ENCODE data around the gene ARR3.
"Not testable (repeated sequence)": the region's sequence is repeated elsewhere in the genome, so short reads cannot be mapped to it uniquely, and the experiment has no call there.

Gene ARR3

GRCh38 chrX:70268034-70268433 is at the start of gene ARR3:
ARR3 (plus strand) TSS chrX:70268334; CDS start chrX:70269386, 1,052 bp downstream.
- DNase-seq (ENCODE audit: low read depth in 2 of 2) = no peak

GRCh38 chrX:70219938-70220764 is 48.0 kb upstream of the ARR3 start:
- DNase-seq (ENCODE audit: low read depth in 2 of 2) = no peak

- no peak for DNase-seq (ENCODE audit: low read depth in 2 of 2)
These were observed 42.1 kb upstream of the ARR3 start for GRCh38 chrX:70226048-70226447.

- no peak for DNase-seq (ENCODE audit: low read depth in 2 of 2)
These were observed 41.4 kb upstream of the ARR3 start for GRCh38 chrX:70226687-70227086.

GRCh38 chrX:70231666-70232065 is 36.5 kb upstream of the ARR3 start:
- DNase-seq (ENCODE audit: low read depth in 2 of 2) = no peak

GRCh38 chrX:70234355-70234754 is 33.8 kb upstream of the ARR3 start, which contains the start of gene AWAT1:
AWAT1 (plus strand) TSS chrX:70234655; CDS start chrX:70234696, 41 bp downstream.
- DNase-seq (ENCODE audit: low read depth in 2 of 2) = no peak

- no peak for DNase-seq (ENCODE audit: low read depth in 2 of 2)
These were observed 27.4 kb upstream of the ARR3 start for GRCh38 chrX:70240751-70241150.

GRCh38 chrX:70241501-70241900 is 26.6 kb upstream of the ARR3 start:
- DNase-seq (ENCODE audit: low read depth in 2 of 2) = no peak

- DNase-seq (ENCODE audit: low read depth in 2 of 2) = not testable (repeated sequence)
These were observed 24.5 kb upstream of the ARR3 start for GRCh38 chrX:70243601-70244000.

GRCh38 chrX:70244881-70245280 is 23.3 kb upstream of the ARR3 start:
- DNase-seq (ENCODE audit: low read depth in 2 of 2) = no peak

GRCh38 chrX:70247252-70247651 is 20.9 kb upstream of the ARR3 start:
- DNase-seq (ENCODE audit: low read depth in 2 of 2) = no peak

- no peak for DNase-seq (ENCODE audit: low read depth in 2 of 2)
These were observed 15.6 kb upstream of the ARR3 start for GRCh38 chrX:70252491-70252890.

GRCh38 chrX:70253377-70254062 is 14.6 kb upstream of the ARR3 start:
- DNase-seq (ENCODE audit: low read depth in 2 of 2) = no peak

- no peak for DNase-seq (ENCODE audit: low read depth in 2 of 2)
These were observed 14.1 kb upstream of the ARR3 start for GRCh38 chrX:70254063-70254400.

GRCh38 chrX:70254909-70255308 is 13.2 kb upstream of the ARR3 start:
- DNase-seq (ENCODE audit: low read depth in 2 of 2) = no peak

- no peak for DNase-seq (ENCODE audit: low read depth in 2 of 2)
These were observed 12.7 kb upstream of the ARR3 start for GRCh38 chrX:70255452-70255851.

GRCh38 chrX:70257423-70258288 is 10.5 kb upstream of the ARR3 start:
- DNase-seq (ENCODE audit: low read depth in 2 of 2) = no peak

GRCh38 chrX:70260104-70260503 is 8.0 kb upstream of the ARR3 start, which contains the start of gene P2RY4:
P2RY4 (minus strand) TSS chrX:70260204; CDS start chrX:70259624, 580 bp downstream.
- no peak for DNase-seq (ENCODE audit: low read depth in 2 of 2)

GRCh38 chrX:70262952-70263567 is 5.1 kb upstream of the ARR3 start:
- DNase-seq (ENCODE audit: low read depth in 2 of 2) = peak; percentile 12 to 41

GRCh38 chrX:70264784-70265183 is 3.4 kb upstream of the ARR3 start:
- no peak for DNase-seq (ENCODE audit: low read depth in 2 of 2)

GRCh38 chrX:70274029-70274428 is 5.9 kb downstream of the ARR3 start:
- not testable (repeated sequence) for DNase-seq (ENCODE audit: low read depth in 2 of 2)

GRCh38 chrX:70279081-70279480 is 10.9 kb downstream of the ARR3 start:
- no peak for DNase-seq (ENCODE audit: low read depth in 2 of 2)

Measured in stimulated activated CD4-positive, alpha-beta T cell treated with anti-CD3 and anti-CD28 coated beads, Interleukin-15, amount 100 ng/mL, for 48 hours (primary cell).